Measurements from ENCODE around the gene OSM. TPM values are rescaled to one million over a fixed set of nuclear protein-coding genes. Genes with fewer than 3 reads are reported as not detected.
A peak's percentile ranks its signal among the peaks of the same experiment; 100 is the strongest.

OSM gene
- total RNA-seq, 1 donor from 2014 or later, result not detected

DNA sequence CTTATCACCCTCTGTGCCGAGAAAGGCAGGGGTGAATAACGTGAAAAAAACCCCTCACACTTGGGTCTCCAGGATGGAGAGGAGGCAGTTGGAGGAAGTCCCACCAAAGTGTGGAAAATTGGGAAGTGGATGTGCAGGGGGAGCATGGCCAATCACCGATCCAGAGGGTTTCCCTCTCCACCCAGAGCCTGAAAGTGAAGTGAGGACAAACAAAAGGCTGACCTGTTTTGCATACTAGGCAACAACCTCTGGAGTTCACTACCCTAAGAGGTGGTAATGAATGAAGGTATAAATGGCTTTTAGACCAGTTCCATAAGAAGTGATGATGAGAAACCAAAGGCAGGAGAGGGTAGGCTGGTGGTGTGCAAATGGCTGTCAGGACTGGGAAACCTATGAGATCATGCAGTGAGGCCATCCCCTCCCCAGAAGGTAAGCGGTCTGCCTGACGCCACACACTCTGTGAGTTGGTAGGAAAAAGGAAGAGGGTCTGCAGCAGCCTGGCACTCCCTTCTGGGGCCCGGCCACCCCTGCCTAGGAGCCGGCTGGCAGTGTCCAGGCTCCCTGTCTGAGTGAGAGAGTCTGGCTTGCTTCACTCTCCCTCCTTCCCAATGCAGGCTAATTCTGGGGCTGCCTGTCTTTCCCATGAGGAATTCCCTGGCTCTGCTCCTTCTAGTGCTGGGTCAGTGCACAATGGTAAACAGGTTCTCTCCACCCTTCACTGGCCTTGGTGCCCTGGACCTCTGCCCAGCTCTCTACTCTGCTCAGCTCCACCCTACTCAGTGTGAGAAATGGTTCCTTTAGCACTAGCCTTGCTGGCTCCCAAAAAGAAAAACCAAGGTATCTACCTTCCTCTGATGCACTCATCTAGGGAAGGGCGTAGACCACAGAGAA, 44.5 kb upstream of the OSM start:
- peak; percentile 82 for DNase-seq (ENCODE audit: low read depth)
- H3K27me3 ChIP-seq (ENCODE audit: control insufficient read depth, insufficient read depth, low read length), result no peaks in the 10 kb centered on the region
- H3K4me3 ChIP-seq (ENCODE audit: low read depth, low read length), result no peak overlapping the region
- TF ChIP-seq, protein P1, sequence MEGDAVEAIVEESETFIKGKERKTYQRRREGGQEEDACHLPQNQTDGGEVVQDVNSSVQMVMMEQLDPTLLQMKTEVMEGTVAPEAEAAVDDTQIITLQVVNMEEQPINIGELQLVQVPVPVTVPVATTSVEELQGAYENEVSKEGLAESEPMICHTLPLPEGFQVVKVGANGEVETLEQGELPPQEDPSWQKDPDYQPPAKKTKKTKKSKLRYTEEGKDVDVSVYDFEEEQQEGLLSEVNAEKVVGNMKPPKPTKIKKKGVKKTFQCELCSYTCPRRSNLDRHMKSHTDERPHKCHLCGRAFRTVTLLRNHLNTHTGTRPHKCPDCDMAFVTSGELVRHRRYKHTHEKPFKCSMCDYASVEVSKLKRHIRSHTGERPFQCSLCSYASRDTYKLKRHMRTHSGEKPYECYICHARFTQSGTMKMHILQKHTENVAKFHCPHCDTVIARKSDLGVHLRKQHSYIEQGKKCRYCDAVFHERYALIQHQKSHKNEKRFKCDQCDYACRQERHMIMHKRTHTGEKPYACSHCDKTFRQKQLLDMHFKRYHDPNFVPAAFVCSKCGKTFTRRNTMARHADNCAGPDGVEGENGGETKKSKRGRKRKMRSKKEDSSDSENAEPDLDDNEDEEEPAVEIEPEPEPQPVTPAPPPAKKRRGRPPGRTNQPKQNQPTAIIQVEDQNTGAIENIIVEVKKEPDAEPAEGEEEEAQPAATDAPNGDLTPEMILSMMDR (IDR thresholded peaks at IDR 0.05; ENCODE audit: insufficient read depth, low read length, poor library complexity, severe bottlenecking), result no peak
- H3K36me3 ChIP-seq (ENCODE audit: control insufficient read depth, insufficient read depth, low read length), result no peaks in the 10 kb centered on the region

DNA sequence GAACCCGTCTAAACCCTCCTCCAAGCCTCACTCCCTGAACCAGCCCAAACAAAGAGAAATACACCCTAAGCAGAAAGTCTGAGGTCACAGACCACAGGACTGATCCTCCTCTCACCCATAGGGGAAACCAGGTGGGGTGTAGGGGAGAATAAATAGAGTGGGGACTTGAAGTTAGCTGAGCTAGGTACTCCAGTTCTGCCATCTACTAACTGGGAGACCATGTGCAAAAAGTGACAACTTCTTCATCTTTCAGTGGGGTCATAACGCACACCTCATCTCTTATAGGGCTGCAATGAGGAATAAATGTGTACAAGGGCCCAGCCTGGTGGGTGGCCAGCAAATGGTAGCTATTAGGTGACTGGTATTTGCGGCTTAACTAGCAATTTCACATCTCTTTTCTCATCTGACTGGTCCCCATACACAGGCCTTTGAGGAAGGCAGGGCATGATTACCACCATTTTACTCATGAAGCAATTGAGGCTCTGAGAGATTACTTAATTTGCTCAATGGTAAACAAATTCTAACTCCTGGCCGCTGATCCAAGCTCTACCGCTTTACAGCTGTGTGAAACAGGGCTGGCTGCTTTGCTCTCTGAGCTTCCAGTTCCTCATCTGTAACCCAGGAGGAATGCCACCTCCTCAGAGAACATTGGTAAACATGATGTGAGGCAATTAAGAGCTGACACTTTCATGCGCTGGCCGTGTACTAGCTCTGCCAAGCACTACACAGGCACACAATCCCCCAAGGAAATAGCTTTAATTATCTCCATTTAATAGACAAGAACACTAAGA, 43.5 kb upstream of the OSM start:
- Histone ChIP-seq H3K4me3 (ENCODE audit: low read depth, low read length) (no peak overlapping the region), H3K27me3 (ENCODE audit: control insufficient read depth, insufficient read depth, low read length) (no peaks in the 10 kb centered on the region), H3K36me3 (ENCODE audit: control insufficient read depth, insufficient read depth, low read length) (no peaks in the 10 kb centered on the region)
- TF ChIP-seq, protein P1 (IDR thresholded peaks at IDR 0.05; ENCODE audit: insufficient read depth, low read length, poor library complexity, severe bottlenecking), result no peak
- DNase-seq (ENCODE audit: low read depth), result no peak

DNA sequence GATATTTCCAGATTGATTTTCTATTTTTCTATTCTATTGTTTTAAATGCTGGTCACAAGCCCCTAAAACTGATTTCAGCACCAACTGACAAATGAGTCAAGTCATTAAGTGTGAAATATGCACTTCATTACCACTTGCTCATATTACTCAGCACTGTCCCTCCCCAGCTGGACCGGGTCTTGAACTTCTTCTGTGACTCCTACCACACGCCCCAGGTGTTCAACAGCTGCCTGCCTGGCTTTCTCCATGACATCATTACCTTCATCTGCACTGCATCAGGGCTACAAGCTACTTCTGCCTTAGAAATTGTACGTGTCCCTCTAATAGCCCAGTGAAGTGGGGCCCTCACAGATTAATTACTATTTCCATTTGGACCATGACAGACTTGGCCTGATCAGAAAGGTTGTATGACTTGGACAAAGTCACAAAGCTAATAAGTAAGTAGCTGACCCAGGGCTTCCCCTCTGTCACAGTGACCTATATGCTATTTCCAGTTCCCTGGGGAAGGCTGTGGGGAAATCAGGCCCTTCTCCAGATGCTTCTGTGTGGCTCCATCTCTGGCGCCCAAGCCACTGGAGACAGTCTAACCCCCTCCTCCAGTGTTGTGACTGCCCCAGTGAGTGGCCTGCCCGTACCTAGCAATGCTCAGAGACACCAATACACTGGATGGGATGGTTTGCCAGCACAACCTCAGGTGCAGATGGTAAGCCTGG, 42.0 kb upstream of the OSM start:
- H3K27me3 ChIP-seq (ENCODE audit: control insufficient read depth, insufficient read depth, low read length), result no peaks in the 10 kb centered on the region
- TF ChIP-seq, protein P1 (IDR thresholded peaks at IDR 0.05; ENCODE audit: insufficient read depth, low read length, poor library complexity, severe bottlenecking), result no peak
- H3K36me3 ChIP-seq (ENCODE audit: control insufficient read depth, insufficient read depth, low read length), result no peaks in the 10 kb centered on the region
- no peak for DNase-seq (ENCODE audit: low read depth)
- no peak overlapping the region for H3K4me3 ChIP-seq (ENCODE audit: low read depth, low read length)

GRCh38 chr22:30308093-30308492, 41.4 kb upstream of the OSM start:
- TF ChIP-seq, protein P1 (IDR thresholded peaks at IDR 0.05; ENCODE audit: insufficient read depth, low read length, poor library complexity, severe bottlenecking), result no peak
- no peaks in the 10 kb centered on the region for H3K27me3 ChIP-seq (ENCODE audit: control insufficient read depth, insufficient read depth, low read length)
- no peaks in the 10 kb centered on the region for H3K36me3 ChIP-seq (ENCODE audit: control insufficient read depth, insufficient read depth, low read length)

GRCh38 chr22:30307041-30307574, 40.5 kb upstream of the OSM start:
- no peak for DNase-seq (ENCODE audit: low read depth)

More at GRCh38 chr22:30308093-30308492, 41.4 kb upstream of the OSM start:
- DNase-seq (ENCODE audit: low read depth), result no peak
- no peak overlapping the region for H3K4me3 ChIP-seq (ENCODE audit: low read depth, low read length)

More at GRCh38 chr22:30307041-30307574, 40.5 kb upstream of the OSM start:
- H3K4me3 ChIP-seq (ENCODE audit: low read depth, low read length), result no peak overlapping the region
- H3K27me3 ChIP-seq (ENCODE audit: control insufficient read depth, insufficient read depth, low read length), result no peaks in the 10 kb centered on the region
- H3K36me3 ChIP-seq (ENCODE audit: control insufficient read depth, insufficient read depth, low read length), result no peaks in the 10 kb centered on the region
- TF ChIP-seq, protein P1 (IDR thresholded peaks at IDR 0.05; ENCODE audit: insufficient read depth, low read length, poor library complexity, severe bottlenecking), result no peak
